GM12874 (cell line): ENCODE measurements around the gene TRABD2B.

Source experiments
- TF ChIP-seq, protein P1 (sequence below): IDR thresholded peaks from 2 replicates; pipeline ENCODE4 v1.5.1; 2011; ENCODE audit warnings: low read depth, mild to moderate bottlenecking, control low read depth, low read length, moderate library complexity; ENCODE audit not compliant: insufficient read depth

TRABD2B gene

DNA sequence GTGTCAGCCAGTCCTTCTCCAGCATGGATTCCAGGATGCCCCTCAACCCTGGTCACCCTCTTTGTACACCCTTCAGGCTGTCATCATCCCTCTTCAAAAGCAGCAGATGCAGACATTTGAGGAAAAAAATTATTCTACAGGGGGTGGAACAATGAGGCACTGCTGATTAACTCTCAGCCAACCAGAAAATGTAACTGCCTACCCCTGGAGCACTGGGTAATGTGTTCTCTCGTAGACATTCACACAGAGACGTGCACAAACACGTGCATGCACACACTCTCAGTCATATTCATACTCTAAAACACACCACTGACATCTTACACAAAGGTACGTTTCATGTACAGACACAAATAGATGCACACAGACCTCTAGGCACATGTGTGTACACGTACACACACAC lies 175.4 kb downstream of the TRABD2B start:
- TF ChIP-seq, protein P1, sequence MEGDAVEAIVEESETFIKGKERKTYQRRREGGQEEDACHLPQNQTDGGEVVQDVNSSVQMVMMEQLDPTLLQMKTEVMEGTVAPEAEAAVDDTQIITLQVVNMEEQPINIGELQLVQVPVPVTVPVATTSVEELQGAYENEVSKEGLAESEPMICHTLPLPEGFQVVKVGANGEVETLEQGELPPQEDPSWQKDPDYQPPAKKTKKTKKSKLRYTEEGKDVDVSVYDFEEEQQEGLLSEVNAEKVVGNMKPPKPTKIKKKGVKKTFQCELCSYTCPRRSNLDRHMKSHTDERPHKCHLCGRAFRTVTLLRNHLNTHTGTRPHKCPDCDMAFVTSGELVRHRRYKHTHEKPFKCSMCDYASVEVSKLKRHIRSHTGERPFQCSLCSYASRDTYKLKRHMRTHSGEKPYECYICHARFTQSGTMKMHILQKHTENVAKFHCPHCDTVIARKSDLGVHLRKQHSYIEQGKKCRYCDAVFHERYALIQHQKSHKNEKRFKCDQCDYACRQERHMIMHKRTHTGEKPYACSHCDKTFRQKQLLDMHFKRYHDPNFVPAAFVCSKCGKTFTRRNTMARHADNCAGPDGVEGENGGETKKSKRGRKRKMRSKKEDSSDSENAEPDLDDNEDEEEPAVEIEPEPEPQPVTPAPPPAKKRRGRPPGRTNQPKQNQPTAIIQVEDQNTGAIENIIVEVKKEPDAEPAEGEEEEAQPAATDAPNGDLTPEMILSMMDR: no peak

DNA sequence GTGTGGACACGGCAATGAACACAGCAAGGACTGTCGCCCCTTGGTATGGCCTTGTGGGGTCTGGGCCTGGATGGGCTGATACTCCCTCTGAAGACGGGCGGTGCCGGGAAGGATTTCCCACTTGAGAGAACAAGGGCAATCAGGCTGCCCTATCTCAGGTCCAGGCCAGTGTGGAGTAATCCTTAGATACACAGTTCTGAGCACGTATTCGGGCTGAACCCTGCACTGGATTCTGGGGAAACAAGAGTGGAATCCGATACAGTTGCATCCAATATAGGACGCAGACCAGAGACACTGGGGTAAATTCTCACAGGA lies 177.7 kb downstream of the TRABD2B start:
- TF ChIP-seq, protein P1: no peak

DNA sequence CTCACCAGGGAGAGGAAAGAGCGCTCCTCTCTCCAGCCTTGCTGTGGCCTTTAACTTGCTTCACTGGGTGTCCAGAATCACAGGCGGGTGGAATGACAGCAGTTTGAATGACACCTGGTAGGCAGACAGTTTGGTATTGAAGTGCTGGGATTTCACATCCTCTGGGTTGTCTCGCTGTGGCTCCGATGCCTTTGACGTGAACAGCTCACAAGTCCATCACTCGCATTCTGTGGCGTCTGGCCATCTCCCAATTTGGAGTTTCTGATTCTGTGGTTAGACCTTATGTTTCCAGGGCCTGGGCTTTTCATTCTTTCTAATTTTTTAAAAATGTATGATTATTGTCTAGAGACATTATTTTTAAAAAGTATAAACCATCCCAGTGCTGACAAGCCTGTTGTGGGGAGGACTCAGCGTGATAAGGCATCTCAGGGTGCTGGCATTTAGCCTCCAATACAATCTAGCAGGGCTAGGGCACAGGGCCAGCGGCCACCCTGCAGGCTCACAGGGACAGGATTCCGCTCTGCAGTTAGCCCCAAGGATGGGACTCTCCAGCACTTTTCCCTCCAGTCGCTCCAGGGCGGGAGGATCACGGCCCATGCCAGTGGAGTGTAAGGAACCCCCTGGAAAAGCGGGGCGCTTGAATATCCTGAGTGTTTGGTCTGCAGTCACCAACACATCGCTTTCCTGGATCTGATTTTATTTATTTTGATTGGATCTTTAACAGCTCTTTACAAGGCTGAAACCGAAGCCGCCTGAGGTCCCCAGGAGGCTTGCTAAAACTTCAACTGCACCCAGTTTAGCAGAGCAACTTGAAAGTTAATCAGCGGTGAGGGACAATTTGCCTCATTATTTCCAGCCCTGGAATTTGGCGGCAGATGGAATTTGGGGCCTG lies 178.3 kb downstream of the TRABD2B start:
- TF ChIP-seq, protein P1: no peak

DNA sequence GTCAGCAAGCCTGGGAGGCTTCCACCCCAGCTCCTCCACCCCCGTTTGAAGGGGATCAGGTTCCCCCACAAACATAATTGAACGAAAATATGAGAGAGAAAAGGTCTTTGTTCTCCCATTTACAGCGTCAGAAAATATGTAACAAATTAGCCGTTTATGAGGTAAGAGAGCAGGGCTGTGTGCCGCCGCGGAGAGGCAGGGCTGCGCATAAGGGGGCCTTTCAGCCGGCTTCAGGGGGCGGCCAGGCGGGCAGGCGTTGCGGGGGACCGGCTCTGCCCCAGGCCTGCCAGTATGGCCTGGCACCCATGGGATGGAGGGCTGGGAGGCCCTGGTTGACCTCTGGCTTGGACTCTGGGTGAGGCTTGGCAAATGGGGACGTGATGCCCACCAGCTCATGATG lies 179.3 kb downstream of the TRABD2B start:
- TF ChIP-seq, protein P1: no peak

DNA sequence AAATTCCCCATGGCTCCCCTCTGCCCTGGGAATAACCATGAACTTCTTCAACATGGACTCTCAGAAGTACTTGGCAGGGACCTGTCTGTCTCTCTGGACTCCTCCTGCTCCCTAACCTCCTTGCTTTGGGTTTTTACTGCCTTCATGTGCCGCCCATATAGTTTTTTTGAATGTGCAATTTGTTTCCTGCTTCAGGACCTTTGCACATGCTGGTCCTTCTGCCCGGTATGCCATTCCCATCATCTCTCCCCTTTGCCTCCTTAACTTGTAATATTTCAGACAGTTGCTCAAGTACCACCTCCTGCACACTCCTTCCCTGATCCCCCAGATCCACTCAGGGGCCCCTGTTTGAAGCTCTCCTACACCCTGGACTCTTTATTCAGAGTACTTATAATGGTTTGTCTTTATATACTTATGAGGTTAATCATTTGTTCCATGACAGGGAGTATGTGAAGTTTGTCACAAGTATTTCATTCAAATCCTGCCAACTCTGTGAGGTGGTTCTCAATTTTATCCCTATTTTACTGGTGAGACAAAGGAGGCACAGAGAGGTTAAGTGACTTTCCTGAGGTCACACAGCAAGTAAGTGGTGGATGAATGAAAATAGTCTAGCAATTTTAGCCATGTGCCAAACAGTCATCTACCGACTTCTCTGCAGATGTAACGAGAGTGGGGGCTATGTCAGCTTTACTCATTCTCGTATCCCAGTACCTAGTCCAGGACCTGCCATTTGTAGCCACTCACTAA lies 180.7 kb downstream of the TRABD2B start:
- TF ChIP-seq, protein P1: no peak

DNA sequence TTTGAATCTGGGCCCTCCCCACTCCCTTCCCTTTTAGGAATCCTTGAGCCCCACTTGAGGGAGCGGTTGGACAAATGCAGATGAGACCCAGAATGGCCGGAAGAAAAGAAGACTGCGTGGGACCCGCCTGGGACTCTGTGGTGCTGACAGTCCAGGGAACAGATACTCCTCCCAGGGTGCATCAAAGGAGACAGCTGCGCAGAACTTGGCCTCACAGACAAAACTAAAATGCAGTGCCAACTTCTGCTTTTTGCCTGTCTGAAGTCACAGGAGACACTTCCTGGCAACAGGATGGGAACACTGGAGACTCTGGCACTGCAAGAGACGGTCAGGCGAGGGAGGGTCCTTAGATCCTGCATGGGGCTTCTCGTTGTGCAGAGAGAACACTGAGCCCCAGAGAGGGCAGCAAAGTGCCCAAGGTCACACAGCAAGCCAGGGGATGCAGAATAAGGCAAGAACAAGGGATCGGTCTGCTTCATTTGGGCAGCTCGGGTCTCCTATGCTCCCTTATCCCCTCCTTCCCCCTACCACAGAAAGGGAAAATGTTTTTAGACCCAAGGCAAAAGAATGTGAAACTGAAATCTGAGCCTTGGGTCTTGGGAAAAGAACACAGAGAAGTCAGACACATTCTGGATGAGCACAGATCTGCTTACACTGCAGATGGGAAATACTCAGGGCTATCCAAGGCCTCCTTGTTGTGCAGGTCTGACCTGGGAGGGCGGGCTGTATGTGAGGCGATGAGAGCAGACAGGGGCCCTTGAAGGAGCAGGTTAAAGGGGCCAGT lies 182.4 kb downstream of the TRABD2B start:
- TF ChIP-seq, protein P1: no peak

DNA sequence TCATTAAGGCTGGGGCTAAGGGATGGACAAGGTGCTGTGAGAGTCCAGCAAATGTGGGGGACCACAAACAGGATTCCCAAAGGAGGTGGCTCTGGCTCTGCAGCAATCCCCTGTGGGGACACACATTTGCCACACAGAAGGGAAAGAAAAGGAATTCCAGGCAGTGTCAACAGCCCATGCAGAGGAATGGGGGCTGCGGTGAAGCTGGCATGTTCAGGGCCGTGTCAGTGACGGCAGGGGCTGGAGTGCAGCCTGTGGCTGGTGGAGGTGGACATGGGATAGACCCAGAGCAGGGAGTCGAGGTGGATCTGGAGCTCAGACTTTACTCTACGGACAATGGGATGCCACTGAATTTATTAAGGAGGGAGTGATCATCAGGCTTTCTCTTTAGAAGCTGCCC lies 183.2 kb downstream of the TRABD2B start:
- TF ChIP-seq, protein P1: no peak
